RWPE2 (cell line): ENCODE measurements around the gene TRIO.

Experiments used
- ATAC-seq: fragments of 200-7000 bp; cut with Tn5 transposase; 3 replicates; pipeline ENCODE4 v1.9.1; 2021; ENCODE audit warnings: low read depth
- DNase-seq: peaks from one replicate; pipeline ENCODE4 v3.0.0-alpha.2; 2020; ENCODE audit warnings: low spot score
- H3K27ac ChIP-seq: fragments of 450-650 bp; 2 replicates; pipeline ENCODE4 v1.5.1; 2017; ENCODE audit warnings: mild to moderate bottlenecking; ENCODE audit not compliant: poor library complexity, severe bottlenecking
- H3K27me3 ChIP-seq: fragments of 250-450 bp; sonication (Bioruptor Pico); 2 replicates; pipeline ENCODE4 v1.5.1; 2021; ENCODE audit warnings: mild to moderate bottlenecking, moderate library complexity; ENCODE audit not compliant: insufficient read depth, poor library complexity, severe bottlenecking
- H3K36me3 ChIP-seq: fragments of 250-450 bp; sonication (Bioruptor Pico); 2 replicates; pipeline ENCODE4 v1.5.1; 2020; ENCODE audit warnings: low read depth, mild to moderate bottlenecking, moderate library complexity
- H3K4me1 ChIP-seq: fragments of 250-450 bp; sonication (Bioruptor Pico); 2 replicates; pipeline ENCODE4 v1.5.1; 2021; ENCODE audit warnings: mild to moderate bottlenecking, moderate library complexity; ENCODE audit not compliant: insufficient read depth, poor library complexity, severe bottlenecking
- H3K4me3 ChIP-seq: fragments of 250-450 bp; sonication (Bioruptor Pico); 2 replicates; pipeline ENCODE4 v1.5.1; 2021; ENCODE audit warnings: mild to moderate bottlenecking, moderate library complexity; ENCODE audit not compliant: severe bottlenecking
- H3K9me3 ChIP-seq: fragments of 250-450 bp; sonication (Bioruptor Pico); 2 replicates; pipeline ENCODE4 v1.5.1; 2021; ENCODE audit warnings: mild to moderate bottlenecking, moderate library complexity; ENCODE audit not compliant: severe bottlenecking
- TF ChIP-seq, protein P1 (sequence below): fragments of 450-650 bp; IDR thresholded peaks from one replicate; pipeline ENCODE4 v1.5.1; 2017; ENCODE audit warnings: mild to moderate bottlenecking, moderate library complexity; ENCODE audit not compliant: poor library complexity, severe bottlenecking

TRIO gene

DNA sequence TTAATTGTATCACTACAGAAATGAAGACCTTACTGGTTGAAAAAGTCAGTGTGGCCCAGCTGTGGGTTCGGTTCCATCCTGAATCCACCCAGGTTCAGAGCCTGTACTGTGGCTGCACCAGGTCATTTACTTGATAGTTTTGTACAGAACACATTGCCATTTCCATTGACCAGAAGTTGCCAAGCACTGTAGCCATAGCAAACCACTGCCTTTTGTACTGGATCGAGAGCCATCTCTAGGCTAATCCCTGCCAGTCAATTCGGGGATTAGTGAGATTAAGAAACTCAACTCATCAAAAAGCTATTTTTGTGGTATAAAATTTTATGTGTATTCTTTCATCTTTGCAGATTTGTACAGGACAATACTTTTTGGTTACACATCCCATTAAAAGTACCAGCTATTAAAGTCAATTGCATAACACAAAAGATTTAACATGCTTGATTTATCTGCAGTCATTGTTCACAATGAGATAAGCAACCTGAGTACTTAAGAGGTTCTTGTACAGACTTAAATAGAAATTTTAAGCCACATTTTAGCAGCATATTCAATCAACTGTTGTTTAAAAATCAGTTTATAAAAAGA lies 329.9 kb downstream of the TRIO start:
- H3K27me3 ChIP-seq, result no peaks in the 10 kb centered on the region
- DNase-seq (no peak), ATAC-seq (no peak)
- H3K9me3 ChIP-seq, result no peaks in the 10 kb centered on the region
- H3K36me3 ChIP-seq, result peaks cover 93% of the 10 kb centered on the region
- peaks cover 37% of the 10 kb centered on the region for H3K4me1 ChIP-seq
- peak overlapping the region; percentile 92 for H3K27ac ChIP-seq
- TF ChIP-seq, protein P1, sequence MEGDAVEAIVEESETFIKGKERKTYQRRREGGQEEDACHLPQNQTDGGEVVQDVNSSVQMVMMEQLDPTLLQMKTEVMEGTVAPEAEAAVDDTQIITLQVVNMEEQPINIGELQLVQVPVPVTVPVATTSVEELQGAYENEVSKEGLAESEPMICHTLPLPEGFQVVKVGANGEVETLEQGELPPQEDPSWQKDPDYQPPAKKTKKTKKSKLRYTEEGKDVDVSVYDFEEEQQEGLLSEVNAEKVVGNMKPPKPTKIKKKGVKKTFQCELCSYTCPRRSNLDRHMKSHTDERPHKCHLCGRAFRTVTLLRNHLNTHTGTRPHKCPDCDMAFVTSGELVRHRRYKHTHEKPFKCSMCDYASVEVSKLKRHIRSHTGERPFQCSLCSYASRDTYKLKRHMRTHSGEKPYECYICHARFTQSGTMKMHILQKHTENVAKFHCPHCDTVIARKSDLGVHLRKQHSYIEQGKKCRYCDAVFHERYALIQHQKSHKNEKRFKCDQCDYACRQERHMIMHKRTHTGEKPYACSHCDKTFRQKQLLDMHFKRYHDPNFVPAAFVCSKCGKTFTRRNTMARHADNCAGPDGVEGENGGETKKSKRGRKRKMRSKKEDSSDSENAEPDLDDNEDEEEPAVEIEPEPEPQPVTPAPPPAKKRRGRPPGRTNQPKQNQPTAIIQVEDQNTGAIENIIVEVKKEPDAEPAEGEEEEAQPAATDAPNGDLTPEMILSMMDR, result no peak
- no peak overlapping the region for H3K4me3 ChIP-seq

DNA sequence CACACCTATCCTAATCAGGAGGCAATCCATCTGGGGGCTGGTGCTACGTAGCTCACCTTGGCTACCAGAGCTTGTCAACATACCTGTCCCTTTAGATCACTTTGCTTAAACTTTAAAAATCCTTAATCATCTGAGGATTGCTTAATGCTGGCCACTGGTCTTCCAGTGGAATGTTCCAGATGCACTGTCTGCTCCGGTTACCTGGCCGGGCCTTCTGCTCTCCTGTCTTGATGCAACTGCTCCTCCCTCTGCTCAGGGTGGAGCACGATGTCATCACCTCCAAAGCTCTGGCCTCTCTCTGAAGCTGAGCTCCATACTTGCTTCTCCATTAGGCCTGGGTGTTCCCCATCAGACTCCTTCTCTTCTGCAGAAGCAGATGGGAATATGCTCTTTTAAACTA lies 331.9 kb downstream of the TRIO start:
- H3K27me3 ChIP-seq, result no peaks in the 10 kb centered on the region
- TF ChIP-seq, protein P1, result peak; percentile 26
- ATAC-seq (peak; percentile 93), DNase-seq (peak; percentile 92)
- peaks cover 96% of the 10 kb centered on the region for H3K36me3 ChIP-seq
- no peak overlapping the region for H3K4me3 ChIP-seq
- peak overlapping the region; percentile 92 for H3K27ac ChIP-seq
- H3K4me1 ChIP-seq, result peaks cover 37% of the 10 kb centered on the region
- H3K9me3 ChIP-seq, result no peaks in the 10 kb centered on the region

DNA sequence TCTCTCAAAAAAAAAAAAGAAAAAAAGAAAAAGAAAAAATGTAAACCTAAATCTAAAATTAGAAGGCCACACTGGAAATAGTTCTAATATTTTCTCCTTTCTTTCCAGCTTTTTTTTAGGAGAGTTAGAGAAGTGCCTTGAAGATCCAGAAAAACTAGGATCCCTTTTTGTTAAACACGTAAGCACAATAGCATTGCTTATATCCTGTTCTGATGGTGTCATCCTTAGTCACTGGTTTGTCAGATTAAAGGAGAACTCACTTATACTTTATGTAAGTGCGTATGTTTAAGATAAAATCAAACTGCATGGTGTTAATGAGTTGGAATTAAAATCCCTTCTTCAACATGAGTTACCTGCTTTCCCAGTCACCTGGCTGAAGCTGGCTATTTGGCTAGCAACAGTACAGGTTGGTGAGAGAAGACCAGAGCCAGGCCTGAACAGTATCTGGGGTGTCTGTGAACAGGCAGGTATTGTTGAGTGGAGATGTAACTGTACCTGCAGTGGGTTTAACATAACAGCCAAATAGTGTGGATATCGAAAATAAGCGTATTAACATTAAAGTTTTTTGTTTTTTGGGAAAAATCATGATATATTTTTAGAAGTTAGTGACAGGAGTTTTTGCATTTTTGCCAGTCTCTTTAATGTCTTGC lies 333.8 kb downstream of the TRIO start:
- TF ChIP-seq, protein P1, result no peak
- H3K27ac ChIP-seq, result peak overlapping the region; percentile 92

DNA sequence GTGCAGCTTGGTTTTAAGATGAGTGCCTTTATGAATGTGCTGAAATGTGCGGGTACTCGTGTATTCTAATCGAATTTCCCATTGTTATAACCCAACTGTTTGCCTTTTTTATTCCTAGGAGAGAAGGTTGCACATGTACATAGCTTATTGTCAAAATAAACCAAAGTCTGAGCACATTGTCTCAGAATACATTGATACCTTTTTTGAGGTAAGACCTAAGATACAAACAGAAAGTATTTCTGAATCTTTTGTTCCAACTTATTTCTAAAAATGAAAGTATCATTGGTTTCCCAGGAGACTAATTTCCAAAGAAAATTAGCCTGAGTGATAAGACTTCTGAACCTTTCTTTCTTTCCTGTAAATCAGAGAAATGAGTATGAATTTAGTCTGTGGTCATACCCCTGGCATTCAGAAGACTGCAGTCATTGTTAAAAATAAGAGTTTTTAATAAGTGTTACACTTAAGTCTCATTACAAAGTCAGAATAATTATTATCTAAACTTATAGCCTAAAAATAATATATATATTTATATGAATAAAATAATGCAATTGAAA lies 336.1 kb downstream of the TRIO start:
- H3K4me3 ChIP-seq, result no peak overlapping the region
- no peak overlapping the region for H3K27ac ChIP-seq
- no peaks in the 10 kb centered on the region for H3K27me3 ChIP-seq
- DNase-seq (no peak), ATAC-seq (no peak)
- H3K9me3 ChIP-seq, result no peaks in the 10 kb centered on the region
- H3K4me1 ChIP-seq, result peaks cover 31% of the 10 kb centered on the region
- H3K36me3 ChIP-seq, result peaks cover 96% of the 10 kb centered on the region
- TF ChIP-seq, protein P1, result no peak

More for the DNA sequence above, 333.8 kb downstream of the TRIO start:
- Histone ChIP-seq H3K4me3 (no peak overlapping the region), H3K36me3 (peaks cover 96% of the 10 kb centered on the region), H3K27me3 (no peaks in the 10 kb centered on the region), H3K9me3 (no peaks in the 10 kb centered on the region), H3K4me1 (peaks cover 37% of the 10 kb centered on the region)
- ATAC-seq (peak; percentile 63), DNase-seq (no peak)

DNA sequence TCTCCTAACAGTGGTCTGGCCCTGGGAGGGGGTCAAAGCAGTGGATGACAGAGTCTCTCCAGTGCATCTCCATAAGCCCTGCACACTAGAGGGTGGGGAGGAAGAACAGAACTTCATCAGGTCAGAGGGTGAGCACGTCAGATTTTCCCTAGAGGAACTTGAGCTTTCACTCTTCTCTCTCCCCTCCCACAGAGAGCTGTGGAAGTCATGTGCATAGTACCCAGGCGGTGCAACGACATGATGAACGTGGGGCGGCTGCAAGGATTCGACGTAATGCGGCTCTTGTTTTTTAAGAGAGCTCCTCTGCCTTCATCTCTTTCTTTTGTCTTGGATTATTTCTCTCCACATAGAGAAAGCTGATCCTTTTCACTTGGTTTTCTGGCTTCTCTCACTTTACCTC lies 338.2 kb downstream of the TRIO start:
- H3K36me3 ChIP-seq, result peaks cover 99% of the 10 kb centered on the region
- no peak for DNase-seq
- TF ChIP-seq, protein P1, result no peak

More for the DNA sequence above, 338.2 kb downstream of the TRIO start:
- Histone ChIP-seq H3K4me1 (peaks cover 10% of the 10 kb centered on the region), H3K9me3 (no peaks in the 10 kb centered on the region), H3K4me3 (no peak overlapping the region), H3K27ac (no peak overlapping the region), H3K27me3 (no peaks in the 10 kb centered on the region)
- ATAC-seq, result no peak
